Tibial artery (tissue), 4 donors: Measurements from ENCODE around the gene ISYNA1.

Experiments
- DNase-seq, 2 donors: peaks; one replicate each; pipeline ENCODE4 v3.0.0-alpha.2; 2019
- H3K27ac ChIP-seq, 2 donors: fragments of 200-600 bp; sonication (generic) in 1 of 2; 1 replicate in 1 of 2; 2 replicates in 1 of 2; pipeline ENCODE4 v1.5.1; 2018 to 2019; ENCODE audit warnings: mild to moderate bottlenecking in 1 of 2
- H3K27me3 ChIP-seq, 2 donors: fragments of 200-600 bp; sonication (generic) in 1 of 2; one replicate each; pipeline versions ENCODE4 v1.5.1 to v1.6.0; 2016 to 2019
- H3K36me3 ChIP-seq, 3 donors: fragments of 200-600 bp; sonication (generic) in 2 of 3; one replicate each; pipeline ENCODE4 v1.5.1; 2016 to 2019; ENCODE audit warnings: mild to moderate bottlenecking in 2 of 3
- H3K4me1 ChIP-seq, 4 donors: fragments of 200-600 bp; sonication (generic) in 2 of 4; 1 replicate in 3 of 4; 2 replicates in 1 of 4; pipeline ENCODE4 v1.5.1; 2016 to 2019
- H3K4me3 ChIP-seq, 2 donors: fragments of 200-600 bp; sonication (generic) in 1 of 2; 1 replicate in 1 of 2; 2 replicates in 1 of 2; pipeline ENCODE4 v1.5.1; 2018 to 2019; ENCODE audit warnings: mild to moderate bottlenecking in 2 of 2
- H3K9me3 ChIP-seq, 3 donors: fragments of 200-600 bp; sonication (generic) in 1 of 3; one replicate each; pipeline ENCODE4 v1.5.1; 2016 to 2019
- CTCF ChIP-seq, 2 experiments: fragments of 200-600 bp in 1 of 2; fragments of 450-650 bp in 1 of 2; IDR thresholded peaks; one replicate each; pipeline ENCODE4 v1.5.1; 2017 to 2019; ENCODE audit warnings: antibody characterized with exemption in 2 of 2, mild to moderate bottlenecking in 1 of 2, moderate library complexity in 1 of 2
- intact Hi-C: fragments of 100-400 bp; cut with DNase I; formaldehyde crosslinking; loops from one replicate; pipeline ENCODE4 v1.15.0; 2023; ENCODE audit warnings: low total_unique reads

Gene ISYNA1

DNA sequence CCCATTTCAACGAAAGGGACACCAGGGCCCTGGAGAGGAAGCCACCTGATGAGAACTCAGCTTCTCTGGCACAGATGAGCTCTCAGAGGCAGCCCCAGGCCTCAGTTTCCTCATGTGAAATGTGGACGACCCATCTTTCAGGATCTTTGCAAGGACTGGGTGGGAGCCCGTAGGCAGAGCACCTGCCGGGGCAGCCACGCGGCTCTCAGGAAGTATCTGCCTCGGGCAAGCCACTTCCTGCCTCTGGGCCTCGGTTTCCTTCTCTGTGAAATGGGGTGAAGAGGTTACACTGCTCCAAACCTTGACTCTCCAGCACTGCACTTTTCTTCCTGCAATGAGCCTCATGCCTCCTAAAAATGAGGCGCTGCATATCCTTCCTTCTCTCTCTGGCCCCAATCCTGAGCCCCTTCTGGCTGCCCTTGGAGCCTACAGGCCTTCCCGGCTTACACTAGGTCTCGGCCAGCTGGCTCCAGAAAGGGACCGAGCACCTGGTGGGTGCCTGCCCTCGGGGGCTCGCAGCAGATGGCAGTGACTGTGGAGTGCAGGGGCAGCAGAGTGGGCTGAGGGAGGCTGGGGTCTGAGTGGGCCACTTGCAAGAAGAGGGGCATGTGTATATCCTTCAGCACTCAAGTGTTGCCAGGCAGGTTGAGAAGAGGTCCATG, 15.3 kb downstream of the ISYNA1 start:
- Histone ChIP-seq H3K9me3 (no peaks in the 10 kb centered on the region), H3K27me3 (peaks cover 0 to 2% of the 10 kb centered on the region in 2 donors), H3K36me3 (peaks cover 0 to under 1% (median 0%) of the 10 kb centered on the region in 3 donors), H3K4me1 (peaks cover 3 to 68% (median 50%) of the 10 kb centered on the region in 4 donors), H3K27ac (no peak overlapping the region), H3K4me3 (no peak overlapping the region)
- no peak for DNase-seq
- intact Hi-C loops, result no loop called here
- no peak for TF ChIP-seq CTCF (IDR thresholded peaks at IDR 0.05)

DNA sequence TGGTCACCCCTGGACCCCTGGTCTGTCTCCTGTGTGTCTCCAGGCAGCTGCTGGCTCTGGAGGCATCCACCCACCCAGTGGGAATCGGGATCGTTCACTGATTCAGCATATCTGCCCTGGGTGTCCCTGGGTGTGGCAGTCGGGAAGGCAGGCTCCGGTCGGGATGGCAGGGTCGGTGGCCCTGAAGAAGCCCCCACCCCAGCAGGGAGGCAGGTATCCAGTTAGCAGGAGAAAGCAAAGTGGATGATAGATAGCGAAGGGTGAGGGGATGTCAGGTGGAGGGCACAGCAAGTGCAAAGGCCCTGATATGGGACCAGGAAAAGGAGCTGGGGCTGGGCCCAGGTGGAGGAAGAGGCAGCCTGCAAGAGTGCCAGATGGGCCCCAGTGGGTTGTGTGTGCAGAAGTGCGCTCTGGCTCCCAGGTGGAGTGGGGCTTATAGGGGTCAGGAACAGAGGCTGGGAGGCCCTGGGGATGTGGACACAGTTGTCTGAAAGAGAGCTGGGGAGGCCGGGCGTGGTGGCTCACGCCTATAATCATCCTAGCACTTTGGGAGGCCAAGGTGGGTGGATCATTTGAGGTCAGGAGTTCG, 16.5 kb downstream of the ISYNA1 start:
- Histone ChIP-seq H3K9me3 (no peaks in the 10 kb centered on the region), H3K4me3 (no peak overlapping the region), H3K27ac (peak overlapping the region in 1 of 2 donors; percentile 89), H3K4me1 (peaks cover 4 to 74% (median 57%) of the 10 kb centered on the region in 4 donors), H3K27me3 (peaks cover 0 to 12% of the 10 kb centered on the region in 2 donors), H3K36me3 (no peaks in the 10 kb centered on the region)
- intact Hi-C loops, result no loop called here
- peak in 1 of 2 donors; percentile 27 for DNase-seq
- TF ChIP-seq CTCF (IDR thresholded peaks at IDR 0.05), result no peak

- peaks cover 6 to 74% (median 57%) of the 10 kb centered on the region in 4 donors for H3K4me1 ChIP-seq
- DNase-seq, result no peak
These were observed 17.0 kb downstream of the ISYNA1 start for GRCh38 chr19:18420930-18421329.

DNA sequence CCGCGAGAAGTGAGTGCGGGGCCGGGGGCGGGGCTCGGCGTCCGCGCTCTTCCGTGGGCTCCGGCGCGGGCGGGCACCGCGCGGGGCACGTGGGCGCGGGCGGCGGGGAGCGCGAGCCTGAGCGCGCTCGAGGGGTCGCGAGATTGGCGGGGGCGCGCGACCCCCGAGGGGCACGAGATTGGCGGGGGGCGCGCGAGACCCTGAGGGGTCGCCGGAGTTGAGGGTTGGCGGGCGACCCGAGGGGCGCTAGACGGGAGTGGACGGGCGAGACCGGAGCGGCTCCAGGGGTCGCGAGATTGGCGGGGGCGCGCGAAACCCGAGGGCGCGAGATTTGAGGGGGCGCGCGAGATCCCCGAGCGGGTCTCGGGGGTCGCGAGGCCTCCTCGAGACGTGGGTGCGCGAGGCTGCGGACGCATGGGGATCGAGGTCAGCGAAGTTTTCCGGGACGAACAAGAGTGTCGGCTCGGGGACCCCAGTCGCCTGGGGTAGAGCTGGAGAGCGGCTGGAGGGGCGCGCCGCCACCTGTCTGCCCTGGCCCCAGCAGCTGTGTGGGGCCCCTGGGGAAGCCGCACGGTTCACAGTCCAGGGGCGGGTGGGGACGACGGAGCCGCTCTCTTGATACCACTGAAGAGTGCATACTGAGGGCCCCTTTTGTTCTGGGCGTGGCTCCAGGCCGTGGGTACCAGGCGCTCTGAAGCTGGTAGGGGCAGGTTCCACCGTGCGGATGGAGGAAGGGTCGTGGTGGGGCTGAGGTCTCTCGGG, 18.1 kb downstream of the ISYNA1 start:
- Histone ChIP-seq H3K9me3 (no peaks in the 10 kb centered on the region), H3K27ac (peak overlapping the region; percentile 89 to 90), H3K4me1 (peaks cover 6 to 79% (median 60%) of the 10 kb centered on the region in 4 donors), H3K36me3 (no peaks in the 10 kb centered on the region), H3K27me3 (peaks cover 0 to 22% of the 10 kb centered on the region in 2 donors), H3K4me3 (peak overlapping the region; percentile 63 to 66)
- peak; percentile 51 to 75 for DNase-seq
- TF ChIP-seq CTCF (IDR thresholded peaks at IDR 0.05), result no peak
- intact Hi-C loops, result no loop called here

More at GRCh38 chr19:18420930-18421329, 17.0 kb downstream of the ISYNA1 start:
- no peaks in the 10 kb centered on the region for H3K9me3 ChIP-seq
- H3K27ac ChIP-seq, result peak overlapping the region; percentile 89 to 90
- peaks cover 0 to 16% of the 10 kb centered on the region in 2 donors for H3K27me3 ChIP-seq
- TF ChIP-seq CTCF (IDR thresholded peaks at IDR 0.05), result no peak
- H3K36me3 ChIP-seq, result no peaks in the 10 kb centered on the region
- peak overlapping the region in 1 of 2 donors; percentile 66 for H3K4me3 ChIP-seq
- intact Hi-C loops, result no loop called here

- Histone ChIP-seq H3K4me3 (peak within 1 kb of the TSS; percentile 63 to 66), H3K9me3 (no peaks in the 10 kb centered on the region), H3K27ac (peak within 1 kb of the TSS; percentile 89 to 90), H3K27me3 (peaks cover 0 to 22% of the 10 kb centered on the region in 2 donors), H3K36me3 (no peaks in the 10 kb centered on the region), H3K4me1 (peaks cover 6 to 79% (median 64%) of the 10 kb centered on the region in 4 donors)
- TF ChIP-seq CTCF (IDR thresholded peaks at IDR 0.05), result peak; percentile 29 to 65
- intact Hi-C loops, result no loop called here
- peak; percentile 59 to 85 for DNase-seq
These were observed 18.7 kb downstream of the ISYNA1 start, which contains the start of gene SSBP4 for GRCh38 chr19:18419195-18419698. SSBP4 (plus strand) TSS chr19:18419398; CDS start chr19:18419649, 251 bp downstream.
